ENCODE results near the gene ACAP2. TPM values are rescaled to one million over a fixed set of nuclear protein-coding genes. Genes with fewer than 3 reads are reported as not detected.
A peak's percentile ranks its signal among the peaks of the same experiment; 100 is the strongest.

The ACAP2 gene
- total RNA-seq, 1 donor from 2014 or later = 20.4 TPM

GRCh38 chr3:195240939-195241338 is 201.9 kb downstream of the ACAP2 start:
- Histone ChIP-seq H3K36me3 (no peaks in the 10 kb centered on the region), H3K4me3 (no peak overlapping the region), H3K4me1 (peaks cover 0 to 12% of the 10 kb centered on the region in 2 donors), H3K27me3 (no peaks in the 10 kb centered on the region), H3K9me3 (no peaks in the 10 kb centered on the region), H3K27ac (peak overlapping the region; percentile 5 to 52)
- intact Hi-C loops (cut with DNase I) = loop anchor here (1.0 to 2.0 kb wide), 2 partner anchors 16 to 18 kb away; no protein-coding TSS in a partner anchor
- TF ChIP-seq CTCF (IDR thresholded peaks at IDR 0.05) = no peak
- DNase-seq (ENCODE audit: low spot score in 2 of 2) = peak in 1 of 2 donors; percentile 65

- H3K4me1 ChIP-seq = peaks cover 0 to 12% of the 10 kb centered on the region in 2 donors
- DNase-seq (ENCODE audit: low spot score in 2 of 2) = peak in 1 of 2 donors; percentile 88
- no peak for TF ChIP-seq CTCF (IDR thresholded peaks at IDR 0.05)
- H3K9me3 ChIP-seq = no peaks in the 10 kb centered on the region
- no peak overlapping the region for H3K4me3 ChIP-seq
- no peaks in the 10 kb centered on the region for H3K36me3 ChIP-seq
- no peaks in the 10 kb centered on the region for H3K27me3 ChIP-seq
- peak overlapping the region; percentile 5 to 52 for H3K27ac ChIP-seq
- intact Hi-C loops (cut with DNase I) = loop anchor here (1.0 to 2.0 kb wide), 2 partner anchors 15 to 19 kb away; no protein-coding TSS in a partner anchor
These were observed 202.6 kb downstream of the ACAP2 start for GRCh38 chr3:195240171-195240701.

GRCh38 chr3:195239121-195239520 is 203.7 kb downstream of the ACAP2 start:
- Histone ChIP-seq H3K36me3 (no peaks in the 10 kb centered on the region), H3K4me1 (peaks cover 0 to 12% of the 10 kb centered on the region in 2 donors), H3K27me3 (no peaks in the 10 kb centered on the region), H3K4me3 (no peak overlapping the region), H3K9me3 (no peaks in the 10 kb centered on the region), H3K27ac (no peak overlapping the region)
- TF ChIP-seq CTCF (IDR thresholded peaks at IDR 0.05) = no peak
- intact Hi-C loops (cut with DNase I) = loop anchor here (5.0 kb wide), 1 partner anchor 87 kb away; no protein-coding TSS in a partner anchor
- DNase-seq (ENCODE audit: low spot score in 2 of 2) = no peak

- Histone ChIP-seq H3K9me3 (no peaks in the 10 kb centered on the region), H3K4me1 (peaks cover 0 to 12% of the 10 kb centered on the region in 2 donors), H3K36me3 (no peaks in the 10 kb centered on the region), H3K27me3 (no peaks in the 10 kb centered on the region), H3K27ac (no peak overlapping the region), H3K4me3 (no peak overlapping the region)
- intact Hi-C loops (cut with DNase I) = loop anchor here (5.0 kb wide), 1 partner anchor 86 kb away; no protein-coding TSS in a partner anchor
- no peak for TF ChIP-seq CTCF (IDR thresholded peaks at IDR 0.05)
- DNase-seq (ENCODE audit: low spot score in 2 of 2) = no peak
These were observed 204.2 kb downstream of the ACAP2 start for GRCh38 chr3:195238586-195239118.

GRCh38 chr3:195238081-195238571 is 204.7 kb downstream of the ACAP2 start:
- no peak for DNase-seq (ENCODE audit: low spot score in 2 of 2)
- Histone ChIP-seq H3K4me3 (no peak overlapping the region), H3K4me1 (peaks cover 0 to 12% of the 10 kb centered on the region in 2 donors), H3K9me3 (no peaks in the 10 kb centered on the region), H3K36me3 (no peaks in the 10 kb centered on the region), H3K27me3 (no peaks in the 10 kb centered on the region), H3K27ac (no peak overlapping the region)
- intact Hi-C loops (cut with DNase I) = loop anchor here (5.0 kb wide), 1 partner anchor 86 kb away; no protein-coding TSS in a partner anchor
- no peak for TF ChIP-seq CTCF (IDR thresholded peaks at IDR 0.05)

Measured in ascending aorta (tissue), 2 donors.